Suprapubic skin (tissue), 4 donors: Measurements from ENCODE around the gene FRMD3. TPM values are rescaled to one million over a fixed set of nuclear protein-coding genes. Genes with fewer than 3 reads are reported as not detected.

Source experiments
- DNase-seq, 2 donors: peaks; one replicate each; pipeline ENCODE4 v3.0.0-alpha.2; 2019; ENCODE audit warnings: low spot score in 2 of 2
- H3K27ac ChIP-seq: fragments of 200-600 bp; sonication (generic); one replicate; pipeline ENCODE4 v1.5.1; 2019
- H3K27me3 ChIP-seq: fragments of 200-600 bp; sonication (generic); one replicate; pipeline ENCODE4 v1.5.1; 2019
- H3K36me3 ChIP-seq: fragments of 200-600 bp; sonication (generic); one replicate; pipeline ENCODE4 v1.5.1; 2019
- H3K4me1 ChIP-seq: fragments of 200-600 bp; sonication (generic); one replicate; pipeline ENCODE4 v1.5.1; 2019
- H3K4me3 ChIP-seq: fragments of 200-600 bp; sonication (generic); one replicate; pipeline ENCODE4 v1.5.1; 2019; ENCODE audit warnings: mild to moderate bottlenecking
- H3K9me3 ChIP-seq: fragments of 200-600 bp; sonication (generic); one replicate; pipeline ENCODE4 v1.5.1; 2019
- CTCF ChIP-seq, 2 donors: fragments of 200-600 bp in 1 of 2; fragments of 450-650 bp in 1 of 2; sonication (generic) in 1 of 2; IDR thresholded peaks; one replicate each; pipeline ENCODE4 v1.5.1; 2016 to 2019; ENCODE audit warnings: antibody characterized with exemption in 2 of 2, mild to moderate bottlenecking in 1 of 2, moderate library complexity in 1 of 2
- EP300 ChIP-seq: sonication (generic); formaldehyde crosslinking; IDR thresholded peaks from one replicate; pipeline ENCODE4 v1.6.1; 2017; ENCODE audit warnings: antibody characterized with exemption
- POLR2A ChIP-seq, 2 donors: fragments of 450-650 bp; IDR thresholded peaks; one replicate each; pipeline ENCODE4 v1.6.1; 2017; ENCODE audit warnings: antibody characterized with exemption in 2 of 2, mild to moderate bottlenecking in 2 of 2, moderate library complexity in 2 of 2
- POLR2AphosphoS5 ChIP-seq, 3 donors: sonication (generic); formaldehyde crosslinking; IDR thresholded peaks; one replicate each; pipeline ENCODE4 v1.6.1; 2017; ENCODE audit warnings: antibody characterized with exemption in 3 of 3
- WGBS: methylation state at CpG from one replicate; pipeline ENCODE4 v1.1.5; 2018; 5-methylcytosine and 5-hydroxymethylcytosine counted together
- total RNA-seq, 4 donors: library from RNA; depleted of rRNA; stranded (reverse); fragments of >200 nt; gene quantifications; one replicate each; pipeline ENCODE4 v1.1.0, GENCODE V29; 2016

Gene FRMD3
- total RNA-seq, 4 donors from 2014 or later: 2.8 to 7.0 (median 5.2) TPM

DNA sequence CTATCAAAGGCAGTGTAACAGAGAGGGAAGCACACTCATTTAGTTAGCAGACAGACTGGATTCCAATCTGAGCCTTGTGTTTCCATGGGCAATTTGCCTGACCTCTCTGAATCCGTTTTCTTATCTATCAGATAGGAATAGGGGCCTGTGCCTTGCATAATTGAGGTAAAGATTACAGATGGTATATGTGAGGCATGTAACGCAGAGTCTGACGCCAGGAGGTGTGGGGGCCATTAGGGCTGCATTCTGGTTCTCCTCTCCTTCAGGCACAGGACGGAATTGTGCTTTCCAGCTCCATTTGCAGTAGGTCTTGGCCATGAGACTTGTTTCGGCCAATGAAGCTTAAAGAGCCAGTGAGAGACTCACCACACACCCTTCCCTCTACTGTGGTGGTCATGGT lies 97.6 kb downstream of the FRMD3 start:
- Histone ChIP-seq H3K27ac (no peak overlapping the region), H3K27me3 (no peaks in the 10 kb centered on the region), H3K4me3 (no peak overlapping the region), H3K36me3 (no peaks in the 10 kb centered on the region), H3K4me1 (peaks cover 4% of the 10 kb centered on the region), H3K9me3 (no peaks in the 10 kb centered on the region)
- WGBS: 87% methylated on average over 5 of the region's 5 CpGs
- no peak for DNase-seq
- TF ChIP-seq CTCF (IDR thresholded peaks at IDR 0.05): no peak
- TF ChIP-seq EP300: no peak
- TF ChIP-seq POLR2A (IDR thresholded peaks at IDR 0.05): no peak
- no peak for TF ChIP-seq POLR2AphosphoS5 (IDR thresholded peaks at IDR 0.05)

- WGBS: 94% methylated on average over 4 of the region's 4 CpGs
- no peaks in the 10 kb centered on the region for H3K27me3 ChIP-seq
- H3K27ac ChIP-seq: no peak overlapping the region
- H3K36me3 ChIP-seq: no peaks in the 10 kb centered on the region
- TF ChIP-seq EP300 (no peak), CTCF (IDR thresholded peaks at IDR 0.05) (no peak), POLR2AphosphoS5 (IDR thresholded peaks at IDR 0.05) (no peak), POLR2A (IDR thresholded peaks at IDR 0.05) (no peak)
- DNase-seq: no peak
- H3K4me1 ChIP-seq: peaks cover 15% of the 10 kb centered on the region
- no peak overlapping the region for H3K4me3 ChIP-seq
- no peaks in the 10 kb centered on the region for H3K9me3 ChIP-seq
Measured at GRCh38 chr9:83435301-83435700, 102.9 kb downstream of the FRMD3 start.

- no peaks in the 10 kb centered on the region for H3K36me3 ChIP-seq
- TF ChIP-seq EP300 (no peak), POLR2AphosphoS5 (IDR thresholded peaks at IDR 0.05) (no peak)
- no peak overlapping the region for H3K4me3 ChIP-seq
- DNase-seq: no peak
- H3K9me3 ChIP-seq: no peaks in the 10 kb centered on the region
- 100% methylated on average over 1 of the region's 1 CpG for WGBS
- no peaks in the 10 kb centered on the region for H3K27me3 ChIP-seq
- H3K4me1 ChIP-seq: peaks cover 15% of the 10 kb centered on the region
- no peak overlapping the region for H3K27ac ChIP-seq
Measured at GRCh38 chr9:83434254-83434653, 103.9 kb downstream of the FRMD3 start.

DNA sequence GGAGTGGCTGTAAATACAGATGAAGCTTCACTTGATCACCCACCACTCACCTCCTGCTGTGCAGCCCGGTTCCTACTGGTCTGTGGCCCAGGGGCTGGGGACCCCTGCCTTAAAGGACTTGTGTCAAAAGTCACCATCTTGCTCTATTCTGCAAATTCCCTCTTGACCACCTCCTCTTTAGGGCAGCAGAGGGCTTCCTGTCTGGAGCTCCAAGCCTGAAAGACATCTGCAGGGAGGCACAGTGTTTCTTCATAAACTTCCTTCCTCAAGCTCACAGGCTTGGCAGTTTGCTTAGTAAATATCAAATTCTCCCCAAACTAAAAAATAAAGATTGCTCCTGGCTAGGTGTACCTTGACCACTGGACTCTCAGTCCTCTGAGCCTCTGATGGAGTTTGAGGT lies 104.4 kb downstream of the FRMD3 start:
- 89% methylated on average over 1 of the region's 1 CpG for WGBS
- Histone ChIP-seq H3K4me1 (peaks cover 15% of the 10 kb centered on the region), H3K9me3 (no peaks in the 10 kb centered on the region), H3K36me3 (no peaks in the 10 kb centered on the region), H3K27me3 (no peaks in the 10 kb centered on the region), H3K27ac (no peak overlapping the region), H3K4me3 (no peak overlapping the region)
- no peak for DNase-seq
- no peak for TF ChIP-seq CTCF (IDR thresholded peaks at IDR 0.05)
- TF ChIP-seq POLR2A (IDR thresholded peaks at IDR 0.05): no peak
- TF ChIP-seq EP300: no peak
- TF ChIP-seq POLR2AphosphoS5 (IDR thresholded peaks at IDR 0.05): no peak

DNA sequence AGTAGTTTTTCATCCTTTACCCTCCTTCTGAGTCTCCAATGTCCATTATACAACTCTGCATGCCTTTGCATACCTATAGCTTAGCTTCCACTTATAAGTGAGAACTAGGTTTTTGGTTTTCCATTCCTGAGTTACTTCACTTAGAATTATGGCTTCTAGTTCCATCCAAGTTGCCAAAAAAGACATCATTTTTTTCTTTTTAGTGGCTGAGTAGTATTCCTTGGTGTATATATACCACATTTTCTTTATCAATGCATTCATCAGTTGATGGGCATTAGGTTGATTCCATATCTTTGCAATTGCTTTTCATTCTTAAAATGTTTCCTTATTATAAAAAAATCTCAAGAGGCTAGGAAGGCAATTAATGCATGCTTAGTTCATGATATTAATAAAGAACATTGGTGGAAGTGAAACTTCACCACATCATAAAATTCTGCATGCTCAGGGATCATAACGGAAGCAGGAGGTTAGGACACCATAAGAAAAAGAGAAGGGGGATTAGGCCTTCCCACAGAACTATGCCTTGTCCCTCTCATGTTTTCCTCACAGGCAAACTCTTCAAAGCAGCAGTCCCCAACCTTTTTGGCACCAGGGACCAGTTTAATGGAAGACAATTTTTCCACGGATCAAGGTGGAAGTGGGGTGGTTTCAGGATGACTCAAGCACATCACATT lies 105.2 kb downstream of the FRMD3 start:
- TF ChIP-seq EP300: no peak
- no peak for TF ChIP-seq POLR2A (IDR thresholded peaks at IDR 0.05)
- no peak for TF ChIP-seq CTCF (IDR thresholded peaks at IDR 0.05)
- TF ChIP-seq POLR2AphosphoS5 (IDR thresholded peaks at IDR 0.05): no peak
- H3K27ac ChIP-seq: no peak overlapping the region
- no peaks in the 10 kb centered on the region for H3K36me3 ChIP-seq
- no peaks in the 10 kb centered on the region for H3K27me3 ChIP-seq
- H3K9me3 ChIP-seq: no peaks in the 10 kb centered on the region
- peaks cover 15% of the 10 kb centered on the region for H3K4me1 ChIP-seq
- H3K4me3 ChIP-seq: no peak overlapping the region
- no peak for DNase-seq
- 88% methylated on average over 2 of the region's 2 CpGs for WGBS
